Activated T-helper 17 cell treated with anti-CD3 and anti-CD28 coated beads, Interleukin-2, amount 50 U/mL, for 72 hours (primary cell): ENCODE data around the gene MSMP. TPM values are rescaled to one million over a fixed set of nuclear protein-coding genes. Genes with fewer than 3 reads are reported as not detected.

Experiments
- ATAC-seq: fragments of 150-1000 bp; cut with Tn5 transposase; replicated peaks from 2 replicates; pipeline ENCODE4 v1.10.0; 2021; ENCODE audit warnings: mild to moderate bottlenecking, moderate library complexity
- H3K27ac Mint-ChIP-seq: one replicate; pipeline ENCODE4 v1.8.0; 2022; ENCODE audit warnings: mixed read lengths
- H3K27me3 Mint-ChIP-seq: one replicate; pipeline ENCODE4 v1.8.0; 2022; ENCODE audit warnings: mixed read lengths
- H3K36me3 Mint-ChIP-seq: one replicate; pipeline ENCODE4 v1.8.0; 2022; ENCODE audit warnings: low read depth, mild to moderate bottlenecking, mixed read lengths
- H3K4me1 Mint-ChIP-seq: one replicate; pipeline ENCODE4 v1.8.0; 2022; ENCODE audit warnings: mixed read lengths
- H3K4me3 Mint-ChIP-seq: one replicate; pipeline ENCODE4 v1.8.0; 2022; ENCODE audit warnings: mild to moderate bottlenecking, mixed read lengths
- H3K9me3 Mint-ChIP-seq: one replicate; pipeline ENCODE4 v1.8.0; 2022; ENCODE audit warnings: mixed read lengths
- total RNA-seq, 2 donors: library from RNA; stranded (reverse); gene quantifications; one replicate each; pipeline ENCODE4 v1.2.3, GENCODE V29; 2022

MSMP gene
- total RNA-seq, 2 donors from 2014 or later = not detected

DNA sequence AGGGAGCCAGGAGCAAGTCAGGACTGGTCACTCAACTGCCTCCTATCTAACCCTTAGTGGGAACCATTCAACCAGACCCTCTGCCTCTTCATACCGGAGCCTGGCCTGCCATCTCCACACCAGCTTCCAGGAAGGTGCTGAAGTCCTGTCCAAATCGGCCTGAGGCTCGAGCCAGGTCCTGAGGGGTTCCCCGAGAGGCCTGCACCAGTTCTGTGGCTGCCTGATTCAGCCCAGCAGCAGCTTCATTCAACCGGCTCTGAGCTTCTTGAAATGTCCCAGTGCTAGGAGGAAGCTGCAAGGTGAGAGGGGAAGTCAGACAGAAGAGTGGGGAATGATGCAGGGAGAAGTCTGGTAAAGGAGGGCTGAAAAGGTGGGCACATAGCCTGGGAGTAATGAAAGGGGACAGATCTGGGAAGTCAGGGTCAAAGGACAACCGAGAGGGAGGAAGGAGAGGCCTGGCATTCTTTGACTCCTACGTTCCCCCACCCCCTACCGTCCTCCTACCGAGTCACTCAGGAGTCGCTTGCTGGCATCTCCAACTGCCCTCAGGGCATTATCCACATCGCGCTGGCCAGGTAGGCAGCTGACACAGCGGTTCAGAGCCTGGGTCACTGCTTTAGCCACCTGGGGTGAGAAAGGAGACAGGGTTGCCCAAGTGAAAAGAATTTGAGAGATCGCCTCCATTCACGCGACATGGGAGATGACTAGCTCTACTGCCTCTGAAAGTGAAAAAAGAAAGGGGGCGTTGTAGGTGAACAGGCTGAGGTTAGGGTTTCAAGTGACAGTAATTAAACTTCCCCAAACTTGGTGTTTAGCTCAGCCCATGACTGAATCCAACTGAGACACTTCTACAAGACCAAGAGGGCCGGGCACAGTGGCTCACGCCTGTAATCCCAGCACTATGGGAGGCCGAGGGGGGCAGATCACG lies 42.3 kb downstream of the MSMP start:
- peak; percentile 88 for ATAC-seq
- Mint-ChIP-seq H3K27ac (no peak overlapping the region), H3K9me3 (no peaks in the 10 kb centered on the region), H3K4me1 (peaks cover 19% of the 10 kb centered on the region), H3K36me3 (no peaks in the 10 kb centered on the region), H3K4me3 (no peak overlapping the region), H3K27me3 (no peaks in the 10 kb centered on the region)

DNA sequence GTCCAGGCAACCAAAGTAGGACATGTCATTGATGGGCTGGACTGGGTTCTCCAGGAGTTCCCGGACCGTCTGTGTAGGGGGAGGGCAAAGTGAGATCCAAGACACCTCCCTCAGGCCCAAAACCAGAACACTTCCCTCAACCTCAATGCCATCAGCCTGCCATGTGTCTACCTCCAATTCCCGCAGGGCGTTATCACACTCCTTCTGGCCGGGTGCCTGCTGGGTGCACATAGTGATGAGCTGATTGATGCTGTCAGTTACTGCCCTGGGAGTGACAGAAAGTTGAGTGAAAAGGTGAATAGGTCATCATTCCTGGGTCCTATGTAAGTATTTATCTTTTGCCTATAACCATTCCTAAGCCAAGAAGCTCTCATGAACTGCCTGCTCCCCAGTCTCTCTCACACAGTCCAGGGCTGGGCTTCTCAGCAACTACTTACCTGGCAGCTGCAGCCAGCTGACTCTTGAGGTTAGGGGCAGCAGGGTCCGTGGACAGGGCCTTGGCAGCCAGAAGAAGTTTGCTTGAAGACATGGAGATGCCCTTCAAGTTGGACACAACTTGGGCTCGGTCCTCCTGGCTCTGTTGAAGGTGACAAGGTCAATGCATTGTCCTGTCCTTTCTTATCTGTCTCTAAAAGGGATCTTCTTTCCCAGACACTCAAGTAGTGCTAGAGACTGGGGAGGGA lies 43.1 kb downstream of the MSMP start:
- ATAC-seq = no peak
- no peaks in the 10 kb centered on the region for H3K27me3 Mint-ChIP-seq
- no peaks in the 10 kb centered on the region for H3K9me3 Mint-ChIP-seq
- H3K27ac Mint-ChIP-seq = no peak overlapping the region
- H3K36me3 Mint-ChIP-seq = no peaks in the 10 kb centered on the region
- peaks cover 21% of the 10 kb centered on the region for H3K4me1 Mint-ChIP-seq
- H3K4me3 Mint-ChIP-seq = no peak overlapping the region

DNA sequence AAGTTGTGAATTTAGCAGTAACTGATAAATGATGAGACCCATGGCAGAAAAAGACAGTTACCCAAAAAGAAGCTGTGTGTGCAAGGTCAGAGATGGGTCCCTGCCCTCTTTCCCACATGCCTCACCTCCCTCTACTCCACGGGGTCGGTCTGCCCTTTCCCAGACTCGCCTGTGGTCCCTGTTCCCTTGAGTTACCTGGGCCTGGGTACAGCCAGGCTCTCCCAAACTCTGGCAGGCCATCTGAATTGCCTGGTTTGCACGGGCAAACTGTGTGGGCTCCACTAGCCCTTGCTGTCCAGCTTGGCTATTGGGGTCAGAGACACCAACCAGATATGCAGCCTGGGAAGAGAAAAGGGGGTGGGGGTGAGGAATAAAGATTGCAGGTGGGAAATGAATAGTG lies 45.9 kb downstream of the MSMP start:
- no peak for ATAC-seq
- Mint-ChIP-seq H3K27me3 (no peaks in the 10 kb centered on the region), H3K9me3 (no peaks in the 10 kb centered on the region), H3K4me1 (peaks cover 21% of the 10 kb centered on the region), H3K4me3 (no peak overlapping the region), H3K36me3 (no peaks in the 10 kb centered on the region), H3K27ac (peak overlapping the region; percentile 26)

DNA sequence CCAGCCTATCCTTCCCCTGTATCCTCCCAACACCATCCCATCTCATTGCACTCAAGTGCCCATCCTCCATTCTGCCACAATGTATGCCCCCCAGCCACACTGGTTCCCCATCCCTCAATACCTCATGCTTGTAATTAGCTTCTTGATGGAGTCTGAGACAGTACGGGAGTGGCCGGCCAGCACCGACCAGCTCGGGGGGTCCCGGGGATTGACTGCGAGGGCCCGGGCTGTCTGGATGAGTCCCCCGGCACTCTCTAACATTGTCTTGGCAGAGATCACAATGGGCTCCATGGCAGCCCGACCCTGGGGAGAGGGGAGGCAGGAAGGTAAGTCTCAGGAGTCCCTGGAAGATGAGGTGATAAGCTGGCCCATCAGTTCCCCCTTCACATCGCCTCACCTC lies 47.1 kb downstream of the MSMP start:
- H3K4me3 Mint-ChIP-seq = no peak overlapping the region
- H3K27me3 Mint-ChIP-seq = no peaks in the 10 kb centered on the region
- ATAC-seq = no peak
- peaks cover 19% of the 10 kb centered on the region for H3K4me1 Mint-ChIP-seq
- no peaks in the 10 kb centered on the region for H3K36me3 Mint-ChIP-seq
- no peaks in the 10 kb centered on the region for H3K9me3 Mint-ChIP-seq
- peak overlapping the region; percentile 26 for H3K27ac Mint-ChIP-seq

DNA sequence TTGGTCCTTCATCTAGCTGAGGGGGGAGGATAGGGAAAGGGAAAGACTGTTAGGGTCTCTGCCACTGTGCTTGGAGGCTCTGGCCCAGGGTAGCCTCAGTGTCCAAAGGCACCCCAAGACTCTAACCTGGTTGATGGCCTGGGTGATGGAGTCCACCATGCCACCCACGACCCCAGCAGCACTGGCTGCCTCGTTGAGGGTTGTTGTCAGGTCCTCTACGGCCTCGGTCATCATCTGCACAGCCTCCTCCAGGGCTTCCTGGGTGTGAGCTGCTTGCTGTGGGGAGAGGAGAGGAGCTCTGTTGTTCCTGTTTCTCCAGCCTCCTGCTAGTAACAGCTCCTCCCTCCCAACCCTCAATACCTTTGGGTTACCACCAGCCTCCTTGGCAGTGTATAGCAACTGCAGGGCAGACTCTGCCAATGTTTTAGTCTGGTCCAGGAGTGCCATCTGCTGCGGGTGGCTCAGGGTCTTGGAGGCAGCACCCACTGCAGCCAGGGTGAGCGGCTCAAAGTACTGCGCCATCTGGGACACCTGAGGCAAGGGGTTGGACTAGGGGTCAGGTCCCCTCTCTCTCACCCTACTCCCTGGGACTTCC lies 48.1 kb downstream of the MSMP start:
- Mint-ChIP-seq H3K4me3 (no peak overlapping the region), H3K27ac (no peak overlapping the region), H3K36me3 (no peaks in the 10 kb centered on the region), H3K27me3 (no peaks in the 10 kb centered on the region), H3K4me1 (peaks cover 16% of the 10 kb centered on the region), H3K9me3 (no peaks in the 10 kb centered on the region)
- no peak for ATAC-seq

DNA sequence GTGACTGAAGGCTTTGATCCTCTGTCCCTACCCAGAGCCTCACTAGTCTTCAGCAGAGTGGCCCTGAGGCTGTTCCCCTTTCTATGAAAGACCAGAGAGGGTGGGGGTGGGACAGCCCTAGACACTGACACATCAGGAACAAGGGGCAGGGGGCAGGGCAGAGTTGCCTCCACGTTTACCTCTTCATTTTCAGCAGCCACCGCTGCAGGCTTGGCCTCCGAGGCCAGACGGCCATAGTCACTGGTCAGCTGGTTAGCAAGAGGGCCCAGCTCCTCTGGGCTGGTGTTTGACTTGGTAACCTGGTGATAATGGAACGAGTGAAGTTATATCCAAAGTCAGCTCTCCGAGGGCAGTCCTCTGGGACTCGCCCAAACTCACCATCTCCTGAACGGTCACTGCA lies 48.7 kb downstream of the MSMP start:
- Mint-ChIP-seq H3K36me3 (no peaks in the 10 kb centered on the region), H3K4me3 (no peak overlapping the region), H3K4me1 (peaks cover 16% of the 10 kb centered on the region), H3K9me3 (no peaks in the 10 kb centered on the region), H3K27ac (no peak overlapping the region), H3K27me3 (no peaks in the 10 kb centered on the region)
- ATAC-seq = no peak

DNA sequence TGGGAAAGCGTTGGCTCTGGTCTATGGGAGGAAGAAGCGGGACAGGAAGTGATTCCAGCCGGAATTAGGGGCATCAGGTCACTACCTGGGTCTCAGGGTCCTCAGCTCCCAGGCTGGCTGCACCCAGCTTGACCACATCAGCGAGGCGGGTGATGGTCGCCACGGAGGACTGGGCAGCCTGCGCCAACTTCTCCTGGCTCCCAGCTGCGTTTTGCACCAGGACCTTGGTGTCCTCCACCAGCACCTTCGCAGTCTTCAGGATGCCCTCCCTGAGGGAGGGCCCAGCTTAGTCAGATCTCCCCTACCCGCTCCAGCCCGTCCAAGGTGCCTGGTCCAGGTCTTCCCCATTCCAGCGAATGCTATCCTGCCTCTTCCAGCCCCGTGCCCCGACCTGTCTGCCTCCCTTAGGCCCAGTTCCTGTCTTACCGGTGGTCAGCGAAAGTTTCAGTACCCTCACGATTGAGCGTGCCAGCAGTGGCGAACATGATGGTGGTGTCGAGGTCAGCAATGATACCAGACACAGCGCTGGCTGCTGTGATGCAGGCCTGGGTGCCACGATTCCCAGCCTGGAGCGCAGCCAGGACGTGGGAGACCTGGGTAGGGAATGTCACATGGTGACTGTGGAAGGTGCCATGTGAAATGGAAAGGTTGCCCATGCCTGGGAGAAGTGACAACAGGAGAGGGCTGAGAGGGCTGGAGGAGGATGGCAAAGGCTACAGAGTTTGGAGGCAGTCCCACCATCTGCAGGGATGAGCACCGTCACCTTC lies 50.0 kb downstream of the MSMP start:
- no peak for ATAC-seq
- Mint-ChIP-seq H3K27ac (no peak overlapping the region), H3K27me3 (no peaks in the 10 kb centered on the region), H3K36me3 (no peaks in the 10 kb centered on the region), H3K9me3 (no peaks in the 10 kb centered on the region), H3K4me1 (peaks cover 16% of the 10 kb centered on the region), H3K4me3 (no peak overlapping the region)

Other genes starting within 250 kb of the MSMP start
- 10 to 100 TPM; 23.5 to 39.0 TPM for gene TESK1, start 149.0 kb downstream of the MSMP start, total RNA-seq
- 10 to 100 TPM in 1 of 2 donors, 1 to 10 TPM in 1; 7.5 to 43.2 TPM for gene CD72, start 135.9 kb downstream of the MSMP start, total RNA-seq
- gene SIT1, start 103.3 kb downstream of the MSMP start, total RNA-seq = 100 to 1,000 TPM in 1 of 2 donors, 10 to 100 TPM in 1; 97.0 to 135 TPM
- gene RMRP, start 96.3 kb downstream of the MSMP start, total RNA-seq = over 10,000 TPM in 1 of 2 donors, 1,000 to 10,000 TPM in 1; 5,785 to 10,768 TPM
- gene CCDC107, start 96.0 kb downstream of the MSMP start, total RNA-seq = 10 to 100 TPM; 17.5 to 19.8 TPM
- gene ARHGEF39, start 89.1 kb downstream of the MSMP start, total RNA-seq = 10 to 100 TPM in 1 of 2 donors, 1 to 10 TPM in 1; 9.4 to 16.1 TPM
- gene CA9, start 80.3 kb downstream of the MSMP start, total RNA-seq = 10 to 100 TPM in 1 of 2 donors, under 1 TPM in 1; 0.89 to 31.7 TPM
- gene TPM2, start 64.4 kb downstream of the MSMP start, total RNA-seq = 1 to 10 TPM; 4.1 to 6.2 TPM
- 100 to 1,000 TPM; 293 to 458 TPM for gene TLN1, start 22.1 kb downstream of the MSMP start, total RNA-seq
- 10 to 100 TPM; 23.9 to 40.3 TPM for gene CREB3, start 21.6 kb downstream of the MSMP start, total RNA-seq
- 10 to 100 TPM; 27.0 to 36.0 TPM for gene GBA2, start 5.0 kb downstream of the MSMP start, total RNA-seq
- gene RGP1, start 5.0 kb downstream of the MSMP start, total RNA-seq = 10 to 100 TPM; 18.9 to 25.6 TPM
- gene NPR2, start 37.3 kb upstream of the MSMP start, total RNA-seq = 10 to 100 TPM; 11.1 to 11.6 TPM
- under 1 TPM; 0.43 to 0.58 TPM for gene SPAG8, start 58.0 kb upstream of the MSMP start, total RNA-seq
- 10 to 100 TPM; 27.7 to 38.0 TPM for gene HINT2, start 60.8 kb upstream of the MSMP start, total RNA-seq
- gene FAM221B, start 74.5 kb upstream of the MSMP start, total RNA-seq = not detected
- gene TMEM8B, start 75.0 kb upstream of the MSMP start, total RNA-seq = 1 to 10 TPM; 2.4 to 6.8 TPM
- not detected for gene OR13J1, start 116.1 kb upstream of the MSMP start, total RNA-seq
- gene HRCT1, start 151.9 kb upstream of the MSMP start, total RNA-seq = not detected
- gene SPAAR, start 155.2 kb upstream of the MSMP start, total RNA-seq = not detected
- not detected for gene OR2S2, start 203.9 kb upstream of the MSMP start, total RNA-seq